Fibroblast of pulmonary artery (primary cell): ENCODE measurements around the gene TLCD5.

Source experiments
- DNase-seq: peaks from one replicate; pipeline ENCODE4 v3.0.0-alpha.2; 2010; ENCODE audit warnings: low read depth
- H3K4me3 ChIP-seq: replicated peaks from 2 replicates; pipeline ENCODE4 v1.5.1; 2011; ENCODE audit warnings: low read depth, mild to moderate bottlenecking, control low read depth, low read length, moderate library complexity
- TF ChIP-seq, protein P1 (sequence below): IDR thresholded peaks from 2 replicates; pipeline ENCODE4 v1.5.1; 2011; ENCODE audit warnings: mild to moderate bottlenecking, control low read depth, low read length, inconsistent platforms; ENCODE audit errors: missing control alignments

Gene TLCD5

DNA sequence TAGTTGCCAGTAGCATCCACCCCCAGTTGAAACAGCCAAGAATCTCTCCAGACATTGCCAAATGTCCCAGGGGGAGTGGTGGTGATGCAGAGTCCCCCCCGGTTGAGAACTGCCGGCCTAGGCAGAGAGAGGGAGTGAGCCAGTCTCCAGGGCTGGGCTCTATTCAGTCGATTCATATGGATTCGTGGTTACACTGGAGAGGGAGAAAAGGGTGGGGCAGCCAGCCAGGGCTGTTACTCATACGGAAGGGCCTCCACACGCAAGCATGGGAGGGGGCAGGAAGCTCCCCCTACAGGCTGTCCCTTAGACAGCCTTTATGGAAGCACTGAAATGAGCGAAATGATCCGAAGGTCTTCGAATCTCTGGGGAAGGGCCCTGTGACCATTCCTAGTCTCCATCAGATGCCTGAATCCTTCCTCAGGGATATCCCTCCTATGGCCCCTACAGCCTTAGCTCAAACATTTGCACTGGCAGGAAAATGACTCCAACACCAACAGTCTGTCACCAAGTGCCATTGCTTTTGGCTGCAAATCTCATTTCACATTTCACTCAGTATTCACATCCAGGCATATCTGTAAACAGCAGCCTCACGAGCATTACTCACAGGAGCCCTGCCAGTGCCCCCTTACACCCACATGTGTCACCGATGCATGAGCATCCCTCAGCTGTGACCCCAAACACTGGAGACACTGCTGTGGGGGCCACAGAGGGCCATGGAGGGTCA is 18.4 kb upstream of the TLCD5 start:
- TF ChIP-seq, protein P1, sequence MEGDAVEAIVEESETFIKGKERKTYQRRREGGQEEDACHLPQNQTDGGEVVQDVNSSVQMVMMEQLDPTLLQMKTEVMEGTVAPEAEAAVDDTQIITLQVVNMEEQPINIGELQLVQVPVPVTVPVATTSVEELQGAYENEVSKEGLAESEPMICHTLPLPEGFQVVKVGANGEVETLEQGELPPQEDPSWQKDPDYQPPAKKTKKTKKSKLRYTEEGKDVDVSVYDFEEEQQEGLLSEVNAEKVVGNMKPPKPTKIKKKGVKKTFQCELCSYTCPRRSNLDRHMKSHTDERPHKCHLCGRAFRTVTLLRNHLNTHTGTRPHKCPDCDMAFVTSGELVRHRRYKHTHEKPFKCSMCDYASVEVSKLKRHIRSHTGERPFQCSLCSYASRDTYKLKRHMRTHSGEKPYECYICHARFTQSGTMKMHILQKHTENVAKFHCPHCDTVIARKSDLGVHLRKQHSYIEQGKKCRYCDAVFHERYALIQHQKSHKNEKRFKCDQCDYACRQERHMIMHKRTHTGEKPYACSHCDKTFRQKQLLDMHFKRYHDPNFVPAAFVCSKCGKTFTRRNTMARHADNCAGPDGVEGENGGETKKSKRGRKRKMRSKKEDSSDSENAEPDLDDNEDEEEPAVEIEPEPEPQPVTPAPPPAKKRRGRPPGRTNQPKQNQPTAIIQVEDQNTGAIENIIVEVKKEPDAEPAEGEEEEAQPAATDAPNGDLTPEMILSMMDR: peak; percentile 59
- no peak overlapping the region for H3K4me3 ChIP-seq
- DNase-seq: peak; percentile 84

DNA sequence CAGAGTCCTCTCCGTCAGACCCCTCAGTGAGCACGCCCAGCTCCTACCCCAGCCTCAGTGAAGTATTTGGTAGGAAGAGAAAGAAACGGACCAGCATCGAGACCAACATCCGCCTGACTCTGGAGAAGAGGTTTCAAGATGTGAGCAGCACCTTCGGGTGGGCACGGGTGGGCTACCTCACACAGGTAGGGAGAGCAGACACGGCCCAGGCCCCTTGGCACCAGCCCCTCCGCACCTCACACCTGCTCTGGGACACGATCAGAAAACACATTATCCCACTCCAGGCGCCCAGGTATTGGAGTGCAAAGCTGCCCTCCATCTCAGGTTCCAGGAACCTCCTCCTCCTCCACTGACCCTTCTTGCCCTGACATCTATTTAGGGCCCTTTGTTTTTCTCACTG is 17.6 kb upstream of the TLCD5 start:
- H3K4me3 ChIP-seq: no peak overlapping the region
- TF ChIP-seq, protein P1: no peak
- DNase-seq: no peak

DNA sequence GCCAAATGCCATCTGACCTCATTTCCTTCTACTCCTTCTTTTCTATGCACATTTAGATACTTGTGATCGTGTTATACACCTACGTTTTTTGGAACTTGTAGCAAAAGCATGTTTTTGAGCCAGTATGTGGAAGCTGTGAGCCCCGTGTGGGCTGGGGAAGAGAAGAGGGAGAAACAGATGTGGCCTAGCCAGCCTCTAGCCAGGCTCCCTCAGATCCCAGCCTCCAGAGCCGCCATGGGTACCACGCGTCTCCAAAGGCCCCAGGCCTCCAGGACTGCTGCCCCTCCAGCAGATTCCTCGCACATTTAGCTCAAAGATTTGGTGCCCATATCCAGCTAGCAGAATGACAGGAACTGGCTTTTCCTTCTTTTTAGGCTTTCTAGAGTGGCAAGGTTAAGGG is 17.0 kb upstream of the TLCD5 start:
- DNase-seq: no peak
- TF ChIP-seq, protein P1: no peak
- H3K4me3 ChIP-seq: no peak overlapping the region

DNA sequence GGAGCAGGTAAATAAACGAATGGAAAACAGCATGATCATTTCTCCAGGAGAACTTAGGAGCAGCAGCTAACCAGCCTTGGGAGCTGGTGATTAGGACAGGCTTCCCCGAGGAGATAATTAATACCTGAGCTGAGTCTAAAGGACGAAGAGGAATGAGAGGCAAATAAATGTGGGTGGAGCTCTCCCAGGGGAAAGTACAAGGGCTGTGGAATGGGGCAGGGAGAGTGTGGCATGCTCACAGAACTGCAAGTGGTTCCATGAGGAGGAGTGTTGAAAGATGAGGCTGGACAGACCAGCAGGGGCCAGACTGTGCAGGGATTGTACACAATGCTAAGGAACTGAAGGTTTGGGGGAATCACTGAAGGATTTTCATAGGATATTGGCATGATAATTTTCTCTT is 14.2 kb upstream of the TLCD5 start:
- no peak overlapping the region for H3K4me3 ChIP-seq
- TF ChIP-seq, protein P1: no peak
- DNase-seq: no peak

DNA sequence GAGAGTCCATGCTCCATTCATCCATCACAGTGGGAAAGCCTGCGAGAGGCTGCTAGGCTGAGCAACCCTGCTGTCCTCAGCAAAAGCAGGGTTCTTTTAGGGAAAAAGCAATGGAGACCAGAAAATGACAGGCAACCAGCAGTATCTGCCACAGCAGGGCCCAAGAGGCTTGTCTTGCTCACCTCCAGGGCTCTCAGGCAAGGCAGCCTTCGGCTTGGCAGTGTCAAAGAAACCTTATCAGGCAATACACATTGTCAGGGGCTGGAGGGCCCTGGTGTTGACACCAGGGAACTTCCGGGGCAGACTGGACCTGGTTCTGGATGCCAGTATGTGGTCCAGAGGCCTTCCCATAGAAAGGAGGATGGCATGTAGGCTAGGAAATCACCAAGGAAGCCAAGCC is 10.2 kb upstream of the TLCD5 start:
- H3K4me3 ChIP-seq: no peak overlapping the region
- DNase-seq: no peak
- TF ChIP-seq, protein P1: no peak

DNA sequence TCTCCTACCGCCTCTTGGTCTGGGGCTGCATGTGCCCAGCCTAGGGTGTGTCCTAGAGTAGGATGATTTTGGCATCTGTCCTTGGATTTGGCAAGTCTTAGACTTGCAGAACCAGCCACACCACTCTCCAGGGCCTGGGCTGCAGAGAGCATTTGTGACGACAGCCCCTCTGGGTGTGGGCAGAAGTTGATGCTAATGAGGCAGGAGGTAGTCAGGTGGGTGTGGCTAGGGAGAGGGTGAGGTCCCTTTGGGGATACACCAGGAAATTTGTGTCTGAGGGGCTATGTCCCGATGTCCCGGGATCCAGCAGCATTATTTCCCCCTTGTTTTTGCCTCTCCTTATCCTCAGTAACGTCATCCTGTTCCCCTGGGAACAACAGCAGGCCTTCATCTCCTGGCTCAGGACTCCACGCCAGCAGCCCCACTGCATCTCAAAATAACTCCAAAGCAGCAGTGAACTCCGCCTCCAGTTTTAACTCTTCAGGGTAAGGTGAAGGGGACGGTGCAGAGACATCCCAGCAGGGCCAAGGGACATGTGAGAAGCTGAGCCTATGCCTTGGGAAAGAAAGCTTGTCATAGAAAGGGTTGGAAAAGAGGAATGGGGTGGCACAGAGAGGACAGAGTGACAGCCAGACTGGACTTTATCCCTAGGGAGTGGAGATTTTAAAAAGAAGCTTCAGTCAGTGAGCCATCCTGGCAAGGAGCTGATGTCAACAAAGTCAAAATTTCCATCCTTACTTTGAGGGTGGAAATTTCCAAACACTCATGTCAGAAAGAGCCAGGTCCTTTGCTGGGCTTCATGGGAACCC is 8.0 kb upstream of the TLCD5 start:
- no peak overlapping the region for H3K4me3 ChIP-seq
- DNase-seq: peak; percentile 67
- TF ChIP-seq, protein P1: no peak
